Esophagus squamous epithelium (tissue), 4 donors: ENCODE results near the gene ATP10B.

Experiments
- CTCF ChIP-seq, 6 experiments: fragments of 450-650 bp in 4 of 6; fragments of 200-600 bp in 2 of 6; sonication (generic) in 2 of 6; IDR thresholded peaks; one replicate each; pipeline ENCODE4 v1.5.1; 2016 to 2019; ENCODE audit warnings: antibody characterized with exemption in 6 of 6, mild to moderate bottlenecking in 4 of 6, moderate library complexity in 4 of 6
- POLR2A ChIP-seq, 4 donors: fragments of 450-650 bp; IDR thresholded peaks; one replicate each; pipeline ENCODE4 v1.6.1; 2017; ENCODE audit warnings: antibody characterized with exemption in 4 of 4, mild to moderate bottlenecking in 4 of 4, moderate library complexity in 3 of 4

GRCh38 chr5:160797020-160797419 lies 55.0 kb downstream of the ATP10B start:
- TF ChIP-seq CTCF (IDR thresholded peaks at IDR 0.05) (no peak), POLR2A (IDR thresholded peaks at IDR 0.05) (no peak)
